ENCODE data around the gene PATJ.
"Not testable (repeated sequence)": the region's sequence is repeated elsewhere in the genome, so short reads cannot be mapped to it uniquely, and the experiment has no call there.

PATJ gene

DNA sequence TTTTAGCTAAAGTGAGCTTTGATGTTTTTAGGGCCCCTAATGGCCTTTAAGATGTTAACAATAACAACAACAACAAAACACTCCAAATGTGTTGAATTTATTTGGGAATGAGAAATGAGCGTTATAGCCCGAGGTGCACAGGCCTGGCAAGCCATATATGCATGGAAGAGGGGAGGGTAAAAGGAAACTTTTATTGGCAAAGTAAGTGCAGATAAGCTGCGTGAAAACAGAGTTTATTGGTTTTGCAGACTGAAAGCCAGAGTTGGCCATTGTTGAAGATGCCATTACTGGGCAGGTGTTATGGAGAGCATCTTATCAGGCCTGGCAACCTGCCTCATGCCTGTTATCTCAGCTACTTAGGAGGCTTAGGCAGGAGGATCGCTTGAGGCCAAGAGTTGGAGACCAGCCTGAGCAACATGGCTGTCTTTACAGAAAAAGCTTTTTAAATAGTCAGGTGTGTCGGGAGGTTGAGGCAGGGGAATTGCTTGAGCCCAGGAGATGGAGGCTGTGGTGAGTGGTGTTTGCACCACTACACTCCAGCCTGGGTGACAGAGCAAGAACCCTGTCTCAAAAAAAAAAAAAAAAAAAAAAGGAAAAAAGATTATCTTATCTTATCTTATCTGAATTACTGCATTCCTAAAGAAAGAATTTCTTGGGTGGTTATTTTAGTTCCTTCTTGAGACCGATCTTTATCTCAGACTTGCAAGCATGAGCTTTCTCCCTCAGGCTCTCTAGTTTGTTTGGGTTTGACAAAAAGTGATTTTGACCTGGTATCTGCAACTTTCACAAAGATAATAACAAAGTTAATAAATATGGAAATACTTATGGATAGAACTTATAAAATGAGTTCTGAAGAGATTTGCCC lies 1.7 kb downstream of the PATJ start:
- DNase-seq (ENCODE audit: low read depth): no peak

- DNase-seq (ENCODE audit: low read depth): no peak
Measured at GRCh38 chr1:61746813-61747212, 4.5 kb downstream of the PATJ start.

GRCh38 chr1:61748566-61748965 lies 6.3 kb downstream of the PATJ start:
- no peak for DNase-seq (ENCODE audit: low read depth)

DNA sequence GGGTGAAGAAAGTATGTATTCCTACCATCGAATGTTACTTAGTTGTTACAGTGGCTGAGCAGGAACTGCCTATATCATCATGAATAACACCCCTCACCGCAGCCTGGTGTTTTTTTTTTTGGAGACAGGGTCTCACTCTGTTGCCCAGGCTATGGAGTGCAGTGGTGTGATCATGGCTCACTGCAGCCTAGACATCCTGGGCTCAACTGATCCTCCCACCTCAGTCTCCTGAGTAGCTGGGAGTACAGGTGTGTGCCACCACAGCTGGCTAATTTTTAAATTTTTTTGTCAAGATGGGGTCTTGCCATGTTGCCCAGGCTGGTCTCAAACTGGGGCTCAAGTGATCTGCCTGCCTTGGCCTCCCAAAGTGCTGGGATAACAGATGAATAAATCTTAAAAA lies 7.3 kb downstream of the PATJ start:
- no peak for DNase-seq (ENCODE audit: low read depth)

DNA sequence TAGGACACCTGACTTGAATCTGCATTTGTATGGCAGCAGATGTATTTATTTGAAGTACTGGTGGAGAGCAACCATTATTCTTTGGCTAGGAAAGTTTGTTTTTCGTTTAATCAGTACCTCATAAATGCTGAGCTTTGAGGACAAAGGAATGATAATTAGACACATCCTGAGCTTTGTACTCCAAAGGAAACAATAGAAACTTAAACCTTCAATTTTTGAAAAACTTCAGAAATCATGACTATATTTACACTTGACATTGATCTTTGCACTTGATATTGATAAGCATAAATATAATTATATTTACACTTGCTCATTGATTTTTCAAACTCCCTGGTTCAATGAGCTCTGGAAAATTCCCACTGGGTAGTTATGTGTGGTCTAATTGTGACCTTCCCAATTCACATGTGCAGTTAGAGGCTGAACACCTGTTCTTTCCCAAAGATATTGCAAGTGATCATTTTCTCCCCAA lies 10.7 kb downstream of the PATJ start:
- DNase-seq (ENCODE audit: low read depth): no peak

DNA sequence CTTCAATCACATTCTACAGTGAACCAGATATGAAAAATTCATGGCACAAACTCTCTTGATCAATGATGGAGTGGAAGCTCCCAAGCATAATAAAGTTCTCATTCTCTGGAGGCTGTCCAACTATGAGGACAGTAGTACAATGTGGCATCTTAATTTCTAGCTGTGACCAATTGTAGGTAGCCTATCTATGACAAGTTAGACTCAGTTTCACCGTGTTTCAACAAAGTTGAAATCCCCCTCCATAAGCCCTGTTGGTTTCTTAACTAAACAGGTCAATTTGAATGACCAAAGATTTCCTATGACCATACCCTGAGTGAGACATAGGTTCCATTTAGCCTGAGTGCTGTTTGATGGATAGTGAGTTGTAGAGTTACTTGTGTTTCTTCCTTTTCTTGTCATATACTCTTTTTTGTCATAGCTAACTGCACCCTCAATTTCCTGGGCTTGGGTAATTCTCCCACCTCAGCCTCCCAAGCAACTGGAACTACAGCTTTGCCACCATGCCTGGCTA lies 11.8 kb downstream of the PATJ start:
- no peak for DNase-seq (ENCODE audit: low read depth)

- no peak for DNase-seq (ENCODE audit: low read depth)
Measured at GRCh38 chr1:61754545-61754944, 12.3 kb downstream of the PATJ start.

DNA sequence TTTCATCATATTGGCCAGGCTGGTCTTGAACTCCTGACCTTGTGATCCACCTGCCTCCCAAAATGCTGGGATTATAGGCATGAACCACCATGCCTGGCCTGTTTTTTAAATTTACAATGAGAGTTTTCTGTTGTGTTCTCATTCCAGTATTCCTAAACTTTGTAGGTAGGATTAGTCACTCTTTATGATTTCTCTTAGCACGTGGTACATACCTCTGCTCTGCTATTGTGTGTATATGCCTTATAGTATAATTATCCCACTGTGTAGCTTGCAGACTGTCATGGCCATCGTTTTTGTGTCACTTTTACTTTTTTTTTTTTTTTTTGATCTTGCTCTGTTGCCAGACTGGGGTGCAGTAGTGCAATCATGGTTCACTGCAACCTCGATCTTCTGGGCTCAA lies 14.5 kb downstream of the PATJ start:
- no peak for DNase-seq (ENCODE audit: low read depth)

GRCh38 chr1:61757950-61758349 lies 15.7 kb downstream of the PATJ start:
- DNase-seq (ENCODE audit: low read depth): no peak

- DNase-seq (ENCODE audit: low read depth): no peak
Measured at GRCh38 chr1:61770131-61770530, 27.9 kb downstream of the PATJ start.

DNA sequence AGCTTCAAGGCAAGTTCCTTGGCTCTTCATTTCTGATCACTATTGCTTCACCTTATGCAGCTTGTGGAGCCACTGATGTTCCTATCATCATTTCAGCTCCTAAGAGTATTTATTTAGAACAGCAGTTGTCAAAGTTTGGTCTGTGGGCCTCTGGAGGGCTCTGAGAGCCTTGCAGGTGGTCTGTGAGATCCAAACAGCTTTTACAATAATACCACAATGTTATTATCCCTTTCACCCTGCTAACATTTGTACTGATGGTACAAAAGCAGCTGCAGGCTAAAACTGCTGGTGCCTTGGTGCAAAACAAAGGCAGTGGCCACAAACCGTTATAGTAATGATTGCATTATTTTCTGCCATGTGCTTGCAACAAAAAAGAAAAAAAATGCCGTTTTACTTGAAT lies 33.8 kb downstream of the PATJ start:
- DNase-seq (ENCODE audit: low read depth): no peak

DNA sequence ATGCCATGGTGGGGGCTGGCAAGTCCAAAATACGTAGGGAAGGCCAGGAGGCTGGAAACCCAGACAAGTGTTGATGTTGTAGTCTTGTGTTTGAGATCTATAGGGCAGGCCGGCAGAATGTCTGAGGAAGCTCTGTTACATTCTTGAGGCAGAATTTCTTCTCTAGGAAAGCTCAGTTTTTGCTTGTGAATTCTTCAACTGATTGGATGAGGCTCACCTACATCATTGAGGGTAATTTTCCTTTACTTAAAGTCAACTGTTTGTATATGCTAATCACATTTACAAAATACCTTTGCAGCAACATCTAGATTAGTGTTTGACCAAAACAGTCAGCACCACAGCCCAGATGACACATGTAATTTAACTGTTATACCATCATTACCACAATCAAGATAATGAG lies 37.0 kb downstream of the PATJ start:
- no peak for DNase-seq (ENCODE audit: low read depth)

GRCh38 chr1:61781151-61781550 lies 38.9 kb downstream of the PATJ start:
- no peak for DNase-seq (ENCODE audit: low read depth)

GRCh38 chr1:61782771-61783170 lies 40.5 kb downstream of the PATJ start:
- no peak for DNase-seq (ENCODE audit: low read depth)

- DNase-seq (ENCODE audit: low read depth): no peak
Measured at GRCh38 chr1:61784726-61785125, 42.4 kb downstream of the PATJ start.

GRCh38 chr1:61790837-61791236 lies 48.6 kb downstream of the PATJ start:
- no peak for DNase-seq (ENCODE audit: low read depth)

DNA sequence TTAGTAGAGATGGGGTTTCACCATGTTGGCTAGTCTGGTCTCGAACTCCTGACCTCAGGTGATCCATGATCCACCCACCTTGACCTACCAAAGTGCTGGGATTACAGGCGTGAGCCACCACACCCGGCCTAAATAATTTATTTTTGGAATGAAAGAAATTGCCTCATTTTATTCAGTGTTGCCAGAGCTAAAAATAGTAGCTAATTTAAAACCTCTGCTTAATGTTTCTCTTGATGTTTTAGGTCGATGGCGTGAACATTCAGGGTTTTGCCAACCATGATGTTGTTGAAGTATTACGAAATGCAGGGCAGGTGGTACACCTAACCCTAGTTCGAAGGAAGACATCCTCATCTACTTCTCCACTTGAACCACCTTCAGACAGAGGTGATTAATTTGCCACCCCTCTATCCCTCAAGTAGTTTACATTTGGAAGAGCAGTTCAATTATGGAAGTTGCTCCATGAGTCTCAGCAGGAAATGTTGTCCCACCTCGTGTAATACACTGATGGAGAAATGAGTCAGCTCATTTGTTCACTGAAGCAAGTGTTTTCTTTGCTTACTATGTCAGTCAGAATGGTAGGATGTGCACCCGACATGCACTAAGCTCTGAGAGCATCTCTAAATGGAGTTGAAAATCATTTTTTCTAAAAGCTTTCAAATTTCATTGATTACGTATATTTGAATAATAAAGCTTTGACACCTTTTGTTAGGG lies 54.9 kb downstream of the PATJ start:
- DNase-seq (ENCODE audit: low read depth): no peak

GRCh38 chr1:61801047-61801446 lies 58.8 kb downstream of the PATJ start:
- not testable (repeated sequence) for DNase-seq (ENCODE audit: low read depth)

DNA sequence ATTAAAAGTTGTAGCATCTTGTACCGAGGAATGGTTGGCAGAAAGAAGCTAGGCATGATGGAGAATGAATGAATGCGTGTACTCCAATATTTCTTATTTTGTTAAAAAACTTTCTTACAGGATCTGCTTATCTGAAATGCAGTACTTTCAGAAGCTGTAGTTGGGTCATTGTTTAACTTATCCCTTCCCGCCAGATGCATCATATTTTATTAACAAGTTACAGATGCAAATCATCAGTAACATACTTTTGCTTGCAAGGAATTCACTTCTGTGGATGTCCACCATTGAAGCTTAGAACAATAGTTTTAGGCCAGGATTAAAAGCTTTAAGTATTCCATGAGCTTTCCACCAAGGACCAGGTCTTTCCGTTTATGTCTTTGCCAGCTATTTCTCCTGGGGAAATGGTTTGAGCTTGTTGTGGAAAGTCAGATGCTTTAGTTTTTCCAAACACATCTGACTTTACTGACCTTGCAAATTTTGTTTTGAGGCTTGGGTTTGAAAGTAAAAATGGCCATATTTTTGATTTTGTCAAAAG lies 65.4 kb downstream of the PATJ start:
- no peak for DNase-seq (ENCODE audit: low read depth)

GRCh38 chr1:61808321-61808720 lies 66.0 kb downstream of the PATJ start:
- no peak for DNase-seq (ENCODE audit: low read depth)

DNA sequence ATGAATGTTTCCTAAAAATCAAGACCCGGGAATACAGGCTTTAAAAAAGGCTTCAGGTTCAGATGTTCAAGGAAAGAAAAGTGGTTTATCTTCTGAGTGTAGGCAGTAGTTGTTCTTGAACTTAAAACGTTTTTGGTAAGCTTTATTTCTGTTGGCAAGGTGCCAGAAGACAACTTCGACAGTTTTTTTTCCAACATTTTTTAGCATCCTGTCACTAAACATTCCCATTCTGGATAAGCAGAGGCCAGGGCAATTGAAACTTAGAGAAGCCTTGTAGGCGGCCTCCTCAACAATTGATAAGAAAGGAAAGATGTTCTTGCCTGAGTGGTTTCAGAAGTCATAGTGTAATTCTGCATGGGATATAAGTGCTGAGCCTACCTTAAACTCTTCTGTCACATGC lies 66.7 kb downstream of the PATJ start:
- peak; percentile 31 for DNase-seq (ENCODE audit: low read depth)

GRCh38 chr1:61812916-61813315 lies 70.6 kb downstream of the PATJ start:
- DNase-seq (ENCODE audit: low read depth): no peak

DNA sequence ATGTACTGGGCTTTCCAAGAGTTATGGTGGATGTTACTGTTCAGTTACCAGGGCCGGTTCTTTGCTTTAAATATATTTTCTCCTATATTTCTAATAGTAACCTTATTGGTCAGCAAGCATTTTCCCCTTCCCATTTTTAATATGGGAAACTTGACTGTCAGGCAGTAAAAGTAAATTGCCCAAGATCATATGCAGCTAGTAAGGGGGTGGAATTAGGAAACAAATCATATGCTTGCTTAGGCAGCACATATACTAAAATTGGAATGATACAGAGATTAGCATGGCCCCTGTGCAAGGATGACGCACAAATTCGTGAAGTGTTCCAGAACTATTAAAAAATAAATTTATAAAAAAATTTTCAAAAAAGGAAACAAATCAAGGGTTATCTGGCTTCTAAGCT lies 73.9 kb downstream of the PATJ start:
- DNase-seq (ENCODE audit: low read depth): no peak

Data from HS-27A (cell line).